Endometrial microvascular endothelial cells (primary cell): ENCODE results near the gene CLEC4C. TPM values are rescaled to one million over a fixed set of nuclear protein-coding genes. Genes with fewer than 3 reads are reported as not detected.
"Not testable (repeated sequence)": the region's sequence is repeated elsewhere in the genome, so short reads cannot be mapped to it uniquely, and the experiment has no call there.

Experiments used
- in situ Hi-C: cut with HindIII; loops from 2 replicates; pipeline ENCODE4 v1.10.0; 2017; ENCODE audit warnings: low sequenced_read_pairs, low pct_unique_long_range_greater_than_20kb; ENCODE audit errors: inconsistent ontology term
- total RNA-seq: library from RNA; depleted of rRNA; stranded (reverse); fragments of >200 nt; gene quantifications from one replicate; pipeline ENCODE4 v1.2.3, GENCODE V29; 2015; ENCODE audit errors: inconsistent ontology term

CLEC4C gene
- not detected for total RNA-seq

GRCh38 chr12:7747246-7747645, at the start of gene CLEC4C:
TSS of gene CLEC4C (minus strand) at chr12:7747375. CDS start at chr12:7747348, 27 bp downstream.
- in situ Hi-C loops: no loop called here

- in situ Hi-C loops: no loop called here
Observed at GRCh38 chr12:7793211-7793610, 46.0 kb upstream of the CLEC4C start.

- in situ Hi-C loops: not testable (repeated sequence)
Observed at GRCh38 chr12:7788884-7789528, 41.8 kb upstream of the CLEC4C start, which contains the start of gene NANOG. TSS of gene NANOG (plus strand) at chr12:7789402. CDS start at chr12:7789615, 213 bp downstream.

GRCh38 chr12:7788294-7788660, 41.1 kb upstream of the CLEC4C start:
- in situ Hi-C loops: no loop called here

- in situ Hi-C loops: no loop called here
Observed at GRCh38 chr12:7787574-7788293, 40.6 kb upstream of the CLEC4C start.

- in situ Hi-C loops: no loop called here
Observed at GRCh38 chr12:7784701-7785100, 37.5 kb upstream of the CLEC4C start.

- in situ Hi-C loops: not testable (repeated sequence)
Observed at GRCh38 chr12:7783433-7783832, 36.3 kb upstream of the CLEC4C start.

GRCh38 chr12:7782055-7782454, 34.9 kb upstream of the CLEC4C start:
- in situ Hi-C loops: no loop called here

- in situ Hi-C loops: no loop called here
Observed at GRCh38 chr12:7781274-7781673, 34.1 kb upstream of the CLEC4C start.

- in situ Hi-C loops: no loop called here
Observed at GRCh38 chr12:7769999-7770398, 22.8 kb upstream of the CLEC4C start.

GRCh38 chr12:7758766-7759140, 11.6 kb upstream of the CLEC4C start:
- in situ Hi-C loops: no loop called here

- in situ Hi-C loops: no loop called here
Observed at GRCh38 chr12:7756993-7757392, 9.8 kb upstream of the CLEC4C start.

GRCh38 chr12:7755668-7756067, 8.5 kb upstream of the CLEC4C start:
- in situ Hi-C loops: not testable (repeated sequence)

- in situ Hi-C loops: not testable (repeated sequence)
Observed at GRCh38 chr12:7751941-7752922, 5.1 kb upstream of the CLEC4C start.

- in situ Hi-C loops: no loop called here
Observed at GRCh38 chr12:7751394-7751793, 4.2 kb upstream of the CLEC4C start.

- in situ Hi-C loops: no loop called here
Observed at GRCh38 chr12:7750350-7750749, 3.2 kb upstream of the CLEC4C start.

GRCh38 chr12:7749442-7749841, 2.3 kb upstream of the CLEC4C start:
- in situ Hi-C loops: no loop called here

- in situ Hi-C loops: no loop called here
Observed at GRCh38 chr12:7748852-7749251, 1.7 kb upstream of the CLEC4C start.

- in situ Hi-C loops: no loop called here
Observed at GRCh38 chr12:7732993-7733392, 14.2 kb downstream of the CLEC4C start.
